ENCODE measurements around the gene TBC1D8B.
A peak's percentile ranks its signal among the peaks of the same experiment; 100 is the strongest.

GRCh38 chrX:106898462-106898861, 96.0 kb downstream of the TBC1D8B start:
- TF ChIP-seq CTCF (IDR thresholded peaks at IDR 0.05) (peak; percentile 57), EZH2 (IDR thresholded peaks at IDR 0.05) (no peak), EZH2phosphoT487 (IDR thresholded peaks at IDR 0.05) (no peak)

All from neural progenitor cell (in vitro differentiated cells).